Fibroblast of lung (primary cell): Measurements from ENCODE around the gene KCTD19. TPM values are rescaled to one million over a fixed set of nuclear protein-coding genes. Genes with fewer than 3 reads are reported as not detected.
"Not testable (repeated sequence)": the region's sequence is repeated elsewhere in the genome, so short reads cannot be mapped to it uniquely, and the experiment has no call there.

ENCODE experiments used
- DNase-seq, 2 donors: peaks; one replicate each; pipeline versions ENCODE4 v3.0.0 to v3.0.0-alpha.2; 2010; ENCODE audit warnings: low read depth in 2 of 2
- H2AFZ ChIP-seq: 2 replicates; pipeline ENCODE4 v1.5.1; 2012; ENCODE audit warnings: low read length, control low read depth, inconsistent platforms
- H3K27ac ChIP-seq: 2 replicates; pipeline ENCODE4 v1.5.1; 2011; ENCODE audit warnings: low read length, control low read depth; ENCODE audit not compliant: insufficient read depth
- H3K27me3 ChIP-seq: 2 replicates; pipeline ENCODE4 v1.5.1; 2011; ENCODE audit warnings: mild to moderate bottlenecking, low read length; ENCODE audit not compliant: control insufficient read depth, insufficient read depth
- H3K36me3 ChIP-seq: 2 replicates; pipeline ENCODE4 v1.5.1; 2011; ENCODE audit warnings: low read length; ENCODE audit not compliant: control insufficient read depth, insufficient read depth
- H3K4me1 ChIP-seq: 2 replicates; pipeline ENCODE4 v1.5.1; 2011; ENCODE audit warnings: low read length; ENCODE audit not compliant: control insufficient read depth, insufficient read depth; ENCODE audit errors: extremely low read depth
- H3K4me2 ChIP-seq: 2 replicates; pipeline ENCODE4 v1.5.1; 2011; ENCODE audit warnings: low read length, control low read depth; ENCODE audit not compliant: insufficient read depth; ENCODE audit errors: extremely low read depth
- H3K4me3 ChIP-seq, 4 experiments: fragments of 200-600 bp in 1 of 4; sonication (generic) in 1 of 4; replicated peaks in 1 of 4; 2 replicates each; pipeline ENCODE4 v1.5.1; 2011 to 2016; ENCODE audit warnings: low read length in 4 of 4, low read depth in 3 of 4, mild to moderate bottlenecking in 3 of 4, control low read depth in 2 of 4, inconsistent platforms in 1 of 4, mixed read lengths in 1 of 4; ENCODE audit not compliant: insufficient read depth in 1 of 4; ENCODE audit errors: control extremely low read depth in 1 of 4
- H3K79me2 ChIP-seq: 2 replicates; pipeline ENCODE4 v1.5.1; 2012; ENCODE audit warnings: mild to moderate bottlenecking, low read length, inconsistent platforms; ENCODE audit not compliant: control insufficient read depth, insufficient read depth
- H3K9ac ChIP-seq: 2 replicates; pipeline ENCODE4 v1.5.1; 2011; ENCODE audit warnings: mild to moderate bottlenecking, low read length, control low read depth; ENCODE audit not compliant: insufficient read depth
- H3K9me3 ChIP-seq: 2 replicates; pipeline ENCODE4 v1.5.1; 2012; ENCODE audit warnings: low read depth, low read length; ENCODE audit not compliant: control insufficient read depth, insufficient read depth
- H4K20me1 ChIP-seq: 2 replicates; pipeline ENCODE4 v1.5.1; 2011; ENCODE audit warnings: low read length; ENCODE audit not compliant: control insufficient read depth, insufficient read depth; ENCODE audit errors: extremely low read depth
- EZH2 ChIP-seq: IDR thresholded peaks from 2 replicates; pipeline ENCODE4 v1.5.1; 2012; ENCODE audit warnings: low read length, control low read depth, mild to moderate bottlenecking; ENCODE audit errors: missing control alignments
- polyA minus RNA-seq: library from RNA; depleted of rRNA, polyadenylated mRNA; stranded (reverse); fragments of >200 nt; gene quantifications from 2 replicates; pipeline ENCODE4 v1.2.3, GENCODE V29; 2011; ENCODE audit warnings: low replicate concordance
- polyA plus RNA-seq, 2 donors: library from polyadenylated mRNA; depleted of rRNA in 1 of 2; stranded (reverse) in 1 of 2; unstranded in 1 of 2; fragments of >200 nt; gene quantifications; 2 replicates each; pipeline ENCODE4 v1.2.1, GENCODE V29; 2011 to 2012; ENCODE audit warnings: missing spikeins in 1 of 2
- total RNA-seq: library from RNA; depleted of rRNA; stranded (reverse); fragments of >200 nt; gene quantifications from 2 replicates; pipeline ENCODE4 v1.2.1, GENCODE V29; 2014
- TF ChIP-seq, protein P1 (sequence below), 2 donors: IDR thresholded peaks in 1 of 2; conservative IDR thresholded peaks in 1 of 2; 1 replicate in 1 of 2; 2 replicates in 1 of 2; pipeline ENCODE4 v1.5.1; 2011 to 2012; ENCODE audit warnings: low read length in 2 of 2, control low read depth in 1 of 2, inconsistent platforms in 1 of 2, low read depth in 1 of 2, mild to moderate bottlenecking in 1 of 2

Gene KCTD19
- under 0.01 and 0.17 TPM in 2 replicates for total RNA-seq
- 0.10 TPM in 1 of 2 replicates, not detected in the other for polyA plus RNA-seq
- 0.02 and 0.03 TPM in 2 replicates for polyA plus RNA-seq (2012)
- polyA minus RNA-seq, result not detected in 2 replicates

DNA sequence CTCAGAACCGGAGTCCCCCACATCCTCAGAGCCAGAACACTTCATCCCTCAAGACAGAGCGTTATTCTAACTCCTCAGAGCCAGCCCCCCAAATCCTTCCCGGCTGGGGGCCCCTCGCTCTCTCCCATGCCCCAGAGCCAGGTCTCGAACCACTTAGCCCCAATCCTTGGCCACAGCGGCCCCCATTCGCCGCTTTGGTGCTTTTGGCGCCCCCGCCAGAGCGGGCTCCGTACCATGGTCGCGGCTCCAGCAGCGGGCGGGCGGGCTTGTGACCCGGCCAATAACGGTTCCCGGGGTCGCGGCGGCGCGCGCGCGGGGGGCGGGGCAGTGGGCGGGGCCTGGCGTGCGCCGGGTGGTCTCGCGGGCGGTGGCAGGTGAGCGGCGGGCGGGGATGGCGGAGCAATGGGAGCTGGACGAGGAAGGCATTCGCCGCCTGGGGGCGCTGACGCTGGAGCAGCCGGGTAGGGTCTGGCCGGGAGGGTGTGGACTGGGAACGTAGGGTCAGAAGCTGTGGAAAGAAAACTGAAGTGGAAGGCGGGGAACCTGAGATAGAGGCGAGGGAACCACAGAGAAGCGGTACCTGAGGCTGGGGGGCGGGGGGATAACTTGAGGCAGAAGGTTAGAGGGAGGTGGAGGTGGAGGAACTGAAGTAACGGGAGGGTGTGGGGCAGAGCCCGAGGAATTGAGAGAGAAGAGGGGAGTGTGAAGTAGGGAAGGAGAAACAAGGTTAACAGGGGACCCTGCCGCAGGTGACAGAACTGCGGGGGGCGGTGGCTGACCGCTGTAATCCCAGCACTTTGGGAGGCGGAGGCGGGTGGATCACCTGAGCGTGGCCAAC is at the start of gene KCTD19, which contains the start of gene LRRC36:
Gene KCTD19, minus strand, starts transcription at position 270 of the 838 bp plus-strand sequence. Its CDS starts 34 bp downstream, at position 236.
Gene LRRC36, plus strand, starts transcription at position 344 of the 838 bp plus-strand sequence. Its CDS starts 48 bp downstream, at position 392.
- Histone ChIP-seq H3K9ac (peak within 1 kb of the TSS; percentile 4), H3K9me3 (no peaks in the 10 kb centered on the region)

DNA sequence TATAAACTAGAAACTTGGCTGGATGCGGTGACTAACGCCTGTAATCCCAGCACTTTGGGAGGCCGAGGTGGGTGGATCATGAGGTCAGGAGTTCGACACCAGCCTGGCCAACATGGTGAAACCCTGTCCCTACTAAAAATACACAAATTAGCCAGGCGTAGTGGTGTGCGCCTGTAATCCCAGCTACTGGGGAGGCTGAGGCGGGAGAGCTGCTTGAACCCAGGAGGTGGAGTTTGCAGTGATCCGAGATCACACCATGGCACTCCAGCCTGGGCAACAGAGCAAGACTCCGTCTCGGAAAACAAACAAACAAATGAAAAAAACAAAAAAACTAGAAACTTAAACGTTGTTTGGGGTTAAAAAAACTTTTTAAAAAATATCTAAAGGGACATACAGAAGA is 49.5 kb upstream of the KCTD19 start:
- H3K27ac ChIP-seq, H3K9me3 ChIP-seq, H4K20me1 ChIP-seq: not testable (repeated sequence)

More for the DNA sequence above, at the start of gene KCTD19, which contains the start of gene LRRC36:
- Histone ChIP-seq H3K36me3 (no peaks in the 10 kb centered on the region), H3K4me1 (peaks cover 2% of the 10 kb centered on the region), H4K20me1 (no peaks in the 10 kb centered on the region), H3K4me2 (peak within 1 kb of the TSS; percentile 83), H3K79me2 (no peaks in the 10 kb centered on the region), H3K4me3 (peak within 1 kb of the TSS; percentile 48 to 64 (median 56)), H3K27ac (no peak within 1 kb of the TSS), H2AFZ (peak within 1 kb of the TSS; percentile 43), H3K27me3 (peaks cover 8% of the 10 kb centered on the region)
- TF ChIP-seq EZH2, result no peak
- TF ChIP-seq, protein P1, sequence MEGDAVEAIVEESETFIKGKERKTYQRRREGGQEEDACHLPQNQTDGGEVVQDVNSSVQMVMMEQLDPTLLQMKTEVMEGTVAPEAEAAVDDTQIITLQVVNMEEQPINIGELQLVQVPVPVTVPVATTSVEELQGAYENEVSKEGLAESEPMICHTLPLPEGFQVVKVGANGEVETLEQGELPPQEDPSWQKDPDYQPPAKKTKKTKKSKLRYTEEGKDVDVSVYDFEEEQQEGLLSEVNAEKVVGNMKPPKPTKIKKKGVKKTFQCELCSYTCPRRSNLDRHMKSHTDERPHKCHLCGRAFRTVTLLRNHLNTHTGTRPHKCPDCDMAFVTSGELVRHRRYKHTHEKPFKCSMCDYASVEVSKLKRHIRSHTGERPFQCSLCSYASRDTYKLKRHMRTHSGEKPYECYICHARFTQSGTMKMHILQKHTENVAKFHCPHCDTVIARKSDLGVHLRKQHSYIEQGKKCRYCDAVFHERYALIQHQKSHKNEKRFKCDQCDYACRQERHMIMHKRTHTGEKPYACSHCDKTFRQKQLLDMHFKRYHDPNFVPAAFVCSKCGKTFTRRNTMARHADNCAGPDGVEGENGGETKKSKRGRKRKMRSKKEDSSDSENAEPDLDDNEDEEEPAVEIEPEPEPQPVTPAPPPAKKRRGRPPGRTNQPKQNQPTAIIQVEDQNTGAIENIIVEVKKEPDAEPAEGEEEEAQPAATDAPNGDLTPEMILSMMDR (conservative IDR thresholded peaks at IDR 0.05 in 1 of 2, IDR thresholded peaks at IDR 0.05 in 1 of 2; ENCODE audit: low read depth in 1 of 2, low read length in 2 of 2), result peak; percentile 19 to 49
- DNase-seq, result peak in 1 of 2 donors; percentile 24

DNA sequence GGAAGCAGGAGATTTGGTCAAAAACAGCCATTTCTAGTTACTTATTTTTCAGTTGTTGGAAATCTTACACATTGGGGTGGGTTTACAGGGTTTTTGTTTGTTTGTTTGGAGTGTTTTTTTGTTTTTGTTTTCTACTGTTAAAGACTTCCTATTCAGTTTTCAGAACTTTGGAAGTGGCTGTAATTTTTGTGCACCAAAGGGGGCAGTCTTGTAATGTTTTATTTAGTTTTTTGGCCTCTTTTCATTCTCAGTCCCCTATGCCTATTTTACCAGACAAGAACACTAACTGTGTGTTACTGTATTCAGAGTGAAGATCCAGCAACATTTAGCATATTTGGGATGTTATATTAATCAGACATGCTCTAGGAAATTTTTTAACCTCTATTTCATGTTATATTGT is 46.1 kb upstream of the KCTD19 start:
- peaks cover 17% of the 10 kb centered on the region for H3K27me3 ChIP-seq
- TF ChIP-seq, protein P1 (conservative IDR thresholded peaks at IDR 0.05 in 1 of 2, IDR thresholded peaks at IDR 0.05 in 1 of 2; ENCODE audit: low read depth in 1 of 2, low read length in 2 of 2), result peak; percentile 40 to 51
- TF ChIP-seq EZH2, result no peak
- no peak overlapping the region for H3K27ac ChIP-seq
- no peaks in the 10 kb centered on the region for H3K9me3 ChIP-seq
- no peak overlapping the region for H3K9ac ChIP-seq
- no peaks in the 10 kb centered on the region for H4K20me1 ChIP-seq
- no peak overlapping the region for H3K4me2 ChIP-seq
- H3K4me3 ChIP-seq, result no peak overlapping the region
- no peaks in the 10 kb centered on the region for H3K79me2 ChIP-seq
- peak; percentile 19 to 62 for DNase-seq
- H3K4me1 ChIP-seq, result no peaks in the 10 kb centered on the region
- no peak overlapping the region for H2AFZ ChIP-seq
- no peaks in the 10 kb centered on the region for H3K36me3 ChIP-seq

More for the DNA sequence above, 49.5 kb upstream of the KCTD19 start:
- not testable (repeated sequence) for H3K79me2 ChIP-seq, H3K4me1 ChIP-seq, H3K36me3 ChIP-seq, H3K9ac ChIP-seq, H3K27me3 ChIP-seq, H2AFZ ChIP-seq, H3K4me3 ChIP-seq, DNase-seq, H3K4me2 ChIP-seq
